Measurements from ENCODE around the gene CDKN1B. TPM values are rescaled to one million over a fixed set of nuclear protein-coding genes. Genes with fewer than 3 reads are reported as not detected.

The CDKN1B gene
- total RNA-seq, 2 experiments from 2014 or later: 26.0 to 26.1 TPM

GRCh38 chr12:12716151-12716792 lies 896 bp upstream of the CDKN1B start:
- Mint-ChIP-seq H3K27me3 (no peaks in the 10 kb centered on the region), H3K36me3 (peaks cover 36% of the 10 kb centered on the region), H3K4me1 (peaks cover 50% of the 10 kb centered on the region), H3K27ac (peak overlapping the region; percentile 91), H3K9me3 (no peaks in the 10 kb centered on the region), H3K4me3 (peak overlapping the region; percentile 81)
- DNase-seq: no peak

GRCh38 chr12:12717586-12718380 lies 615 bp downstream of the CDKN1B start:
- Mint-ChIP-seq H3K4me3 (peak overlapping the region; percentile 97), H3K36me3 (peaks cover 44% of the 10 kb centered on the region), H3K27ac (peak overlapping the region; percentile 98), H3K9me3 (no peaks in the 10 kb centered on the region), H3K4me1 (peaks cover 52% of the 10 kb centered on the region), H3K27me3 (no peaks in the 10 kb centered on the region)
- DNase-seq: no peak

DNA sequence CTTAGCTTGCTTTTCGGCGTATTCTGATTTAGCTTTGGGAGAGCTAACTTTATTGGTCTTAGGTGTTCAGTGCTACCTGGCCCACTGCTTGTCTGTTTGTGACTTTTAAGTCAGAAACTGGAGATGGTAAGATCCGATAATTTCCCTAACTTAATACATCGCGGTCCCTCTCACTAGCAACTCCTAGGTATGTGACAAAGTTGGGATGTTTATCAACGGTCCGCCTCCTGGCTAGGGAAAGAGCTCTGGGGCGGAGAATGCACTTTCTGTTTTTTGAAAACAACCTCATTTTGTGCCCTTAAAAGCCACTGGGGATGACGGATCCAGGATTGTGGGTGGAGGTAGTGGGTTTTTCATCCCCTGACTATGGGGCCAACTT lies 1.2 kb downstream of the CDKN1B start:
- peaks cover 54% of the 10 kb centered on the region for H3K4me1 Mint-ChIP-seq
- no peak for DNase-seq
- H3K4me3 Mint-ChIP-seq: peak overlapping the region; percentile 97
- H3K36me3 Mint-ChIP-seq: peaks cover 48% of the 10 kb centered on the region
- no peaks in the 10 kb centered on the region for H3K27me3 Mint-ChIP-seq
- no peaks in the 10 kb centered on the region for H3K9me3 Mint-ChIP-seq
- H3K27ac Mint-ChIP-seq: peak overlapping the region; percentile 98

DNA sequence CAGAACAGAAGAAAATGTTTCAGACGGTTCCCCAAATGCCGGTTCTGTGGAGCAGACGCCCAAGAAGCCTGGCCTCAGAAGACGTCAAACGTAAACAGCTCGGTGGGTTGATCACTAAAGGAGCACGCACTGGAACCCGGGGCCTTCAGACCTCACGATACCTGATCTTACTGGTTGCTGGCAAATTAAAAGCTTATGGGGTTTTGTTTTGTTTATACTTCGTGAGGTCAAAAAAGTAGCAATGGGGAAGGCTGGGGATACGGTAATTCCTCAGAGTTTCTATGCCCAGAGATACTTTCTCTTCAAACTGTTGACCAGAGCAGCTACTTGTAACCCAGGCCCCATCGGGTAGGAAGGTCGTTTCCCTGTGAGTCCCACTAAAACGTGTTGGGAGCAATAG lies 1.7 kb downstream of the CDKN1B start:
- Mint-ChIP-seq H3K4me1 (peaks cover 49% of the 10 kb centered on the region), H3K27ac (peak overlapping the region; percentile 98), H3K9me3 (no peaks in the 10 kb centered on the region), H3K4me3 (peak overlapping the region; percentile 97), H3K36me3 (peaks cover 51% of the 10 kb centered on the region), H3K27me3 (no peaks in the 10 kb centered on the region)
- DNase-seq: peak; percentile 28

- no peak for DNase-seq
- Mint-ChIP-seq H3K36me3 (peaks cover 50% of the 10 kb centered on the region), H3K4me3 (peak overlapping the region; percentile 97), H3K27me3 (no peaks in the 10 kb centered on the region), H3K4me1 (peaks cover 43% of the 10 kb centered on the region), H3K27ac (peak overlapping the region; percentile 98), H3K9me3 (no peaks in the 10 kb centered on the region)
Observed at GRCh38 chr12:12719496-12719895, 2.3 kb downstream of the CDKN1B start.

DNA sequence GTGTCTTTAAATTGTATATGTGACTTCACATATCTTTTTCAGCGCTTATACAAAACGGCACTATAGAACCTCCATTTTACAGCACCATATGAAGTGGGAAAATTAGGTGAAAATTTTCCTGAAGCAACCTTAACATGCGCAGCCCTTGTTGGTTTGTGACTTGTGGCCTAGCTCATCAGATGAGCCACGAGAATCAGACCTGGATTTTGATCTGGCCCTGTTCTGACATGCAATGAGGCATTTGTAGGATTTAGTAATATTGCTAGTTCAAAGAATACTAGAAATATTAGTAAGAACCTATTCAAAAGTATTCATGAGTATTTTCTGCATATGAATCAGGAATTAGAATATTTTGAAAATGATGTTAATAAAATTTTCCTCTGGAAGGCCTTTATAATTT lies 2.9 kb downstream of the CDKN1B start:
- H3K9me3 Mint-ChIP-seq: no peaks in the 10 kb centered on the region
- DNase-seq: no peak
- peak overlapping the region; percentile 97 for H3K4me3 Mint-ChIP-seq
- peak overlapping the region; percentile 98 for H3K27ac Mint-ChIP-seq
- peaks cover under 1% of the 10 kb centered on the region for H3K27me3 Mint-ChIP-seq
- peaks cover 37% of the 10 kb centered on the region for H3K4me1 Mint-ChIP-seq
- H3K36me3 Mint-ChIP-seq: peaks cover 50% of the 10 kb centered on the region

GRCh38 chr12:12720672-12721161 lies 3.5 kb downstream of the CDKN1B start:
- no peaks in the 10 kb centered on the region for H3K9me3 Mint-ChIP-seq
- H3K36me3 Mint-ChIP-seq: peaks cover 52% of the 10 kb centered on the region
- peaks cover 4% of the 10 kb centered on the region for H3K27me3 Mint-ChIP-seq
- peak overlapping the region; percentile 97 for H3K4me3 Mint-ChIP-seq
- H3K27ac Mint-ChIP-seq: peak overlapping the region; percentile 98
- H3K4me1 Mint-ChIP-seq: peaks cover 30% of the 10 kb centered on the region
- DNase-seq: no peak

DNA sequence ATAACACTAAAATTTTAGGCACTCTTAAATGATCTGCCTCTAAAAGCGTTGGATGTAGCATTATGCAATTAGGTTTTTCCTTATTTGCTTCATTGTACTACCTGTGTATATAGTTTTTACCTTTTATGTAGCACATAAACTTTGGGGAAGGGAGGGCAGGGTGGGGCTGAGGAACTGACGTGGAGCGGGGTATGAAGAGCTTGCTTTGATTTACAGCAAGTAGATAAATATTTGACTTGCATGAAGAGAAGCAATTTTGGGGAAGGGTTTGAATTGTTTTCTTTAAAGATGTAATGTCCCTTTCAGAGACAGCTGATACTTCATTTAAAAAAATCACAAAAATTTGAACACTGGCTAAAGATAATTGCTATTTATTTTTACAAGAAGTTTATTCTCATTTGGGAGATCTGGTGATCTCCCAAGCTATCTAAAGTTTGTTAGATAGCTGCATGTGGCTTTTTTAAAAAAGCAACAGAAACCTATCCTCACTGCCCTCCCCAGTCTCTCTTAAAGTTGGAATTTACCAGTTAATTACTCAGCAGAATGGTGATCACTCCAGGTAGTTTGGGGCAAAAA lies 4.1 kb downstream of the CDKN1B start:
- peaks cover 54% of the 10 kb centered on the region for H3K36me3 Mint-ChIP-seq
- DNase-seq: no peak
- H3K9me3 Mint-ChIP-seq: no peaks in the 10 kb centered on the region
- peaks cover 25% of the 10 kb centered on the region for H3K4me1 Mint-ChIP-seq
- H3K4me3 Mint-ChIP-seq: peak overlapping the region; percentile 97
- peak overlapping the region; percentile 98 for H3K27ac Mint-ChIP-seq
- H3K27me3 Mint-ChIP-seq: peaks cover 4% of the 10 kb centered on the region

GRCh38 chr12:12721814-12722434 lies 4.8 kb downstream of the CDKN1B start:
- peaks cover 4% of the 10 kb centered on the region for H3K27me3 Mint-ChIP-seq
- peaks cover 31% of the 10 kb centered on the region for H3K4me1 Mint-ChIP-seq
- H3K36me3 Mint-ChIP-seq: peaks cover 59% of the 10 kb centered on the region
- peak overlapping the region; percentile 99 for H3K27ac Mint-ChIP-seq
- H3K4me3 Mint-ChIP-seq: peak overlapping the region; percentile 97
- DNase-seq: no peak
- H3K9me3 Mint-ChIP-seq: no peaks in the 10 kb centered on the region

DNA sequence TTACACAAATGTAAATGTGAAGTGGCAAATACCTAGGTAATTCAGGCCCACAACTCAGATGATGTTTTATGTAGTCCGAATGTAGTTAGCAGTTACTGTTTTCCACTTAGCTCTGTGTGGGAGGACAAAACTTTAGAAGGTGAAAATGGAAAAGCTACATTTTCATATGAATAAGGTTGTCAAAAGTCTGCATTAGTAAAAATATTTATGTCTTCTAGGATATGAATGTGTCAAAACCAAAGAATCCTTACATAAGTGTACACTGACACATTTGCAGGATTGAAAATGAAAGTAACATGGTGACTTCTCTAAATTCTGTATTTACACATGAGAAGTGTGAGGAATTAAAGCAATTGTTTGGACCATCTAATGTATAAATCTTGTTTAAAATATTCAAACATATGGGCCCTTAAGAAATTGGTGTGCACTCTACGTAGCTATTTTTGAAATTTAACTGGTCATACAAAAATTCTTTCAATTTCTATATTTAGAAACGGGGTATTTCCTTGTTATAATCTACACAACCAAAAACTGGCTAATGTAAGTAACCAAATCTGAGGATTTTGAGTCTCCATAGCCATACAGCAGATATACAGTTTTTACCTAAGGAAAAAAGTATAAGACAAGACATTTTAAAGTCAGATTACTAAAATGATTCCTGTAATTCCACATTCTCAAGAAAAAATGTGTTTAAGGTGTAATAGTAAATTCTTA lies 5.4 kb downstream of the CDKN1B start:
- Mint-ChIP-seq H3K4me1 (peaks cover 34% of the 10 kb centered on the region), H3K4me3 (peak overlapping the region; percentile 90), H3K27ac (peak overlapping the region; percentile 99), H3K36me3 (peaks cover 57% of the 10 kb centered on the region), H3K27me3 (peaks cover 4% of the 10 kb centered on the region), H3K9me3 (no peaks in the 10 kb centered on the region)
- no peak for DNase-seq

GRCh38 chr12:12723149-12723680 lies 6.0 kb downstream of the CDKN1B start:
- H3K36me3 Mint-ChIP-seq: peaks cover 57% of the 10 kb centered on the region
- DNase-seq: no peak
- H3K27me3 Mint-ChIP-seq: peaks cover 4% of the 10 kb centered on the region
- peaks cover 37% of the 10 kb centered on the region for H3K4me1 Mint-ChIP-seq
- H3K27ac Mint-ChIP-seq: peak overlapping the region; percentile 99
- H3K4me3 Mint-ChIP-seq: peak overlapping the region; percentile 90
- no peaks in the 10 kb centered on the region for H3K9me3 Mint-ChIP-seq

DNA sequence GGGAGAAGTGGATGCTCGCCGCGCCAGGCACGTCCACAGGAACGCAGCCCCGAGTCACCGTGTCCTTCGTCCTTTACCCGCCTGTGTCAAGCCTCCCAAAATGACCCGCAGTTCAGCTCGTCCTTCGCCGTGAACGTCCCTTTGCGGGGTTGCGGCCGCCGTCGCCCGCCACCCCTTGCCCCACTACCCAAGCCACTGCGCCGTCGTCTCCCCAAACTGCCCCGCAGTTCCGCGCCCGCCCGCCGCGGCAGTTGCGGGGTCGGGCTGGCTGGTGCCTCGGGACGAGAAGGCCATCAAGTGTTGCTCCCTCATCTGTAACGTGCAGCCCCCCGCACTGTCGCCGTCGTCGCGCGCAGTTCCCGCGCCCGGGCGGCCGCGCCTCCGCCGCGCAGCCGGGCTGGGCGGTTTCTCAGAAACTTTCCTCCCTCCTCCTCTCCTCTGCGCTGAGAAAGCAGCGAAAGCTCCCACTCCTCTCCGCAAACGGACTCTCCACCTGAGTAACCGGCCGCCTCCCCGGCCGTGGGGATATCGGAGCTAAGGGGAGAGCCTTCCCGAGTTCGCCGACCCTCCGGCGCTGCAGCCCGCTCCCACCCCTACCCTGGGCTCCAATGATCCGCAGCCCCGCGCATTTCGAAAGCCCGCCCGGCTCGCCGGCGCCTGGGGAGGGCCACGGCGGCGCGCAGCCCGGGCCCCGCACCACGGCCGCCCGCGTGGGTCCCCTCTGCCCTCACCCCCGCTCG lies 6.7 kb downstream of the CDKN1B start:
- Mint-ChIP-seq H3K4me1 (peaks cover 44% of the 10 kb centered on the region), H3K27me3 (peaks cover 4% of the 10 kb centered on the region), H3K9me3 (no peaks in the 10 kb centered on the region), H3K27ac (peak overlapping the region; percentile 99), H3K4me3 (peak overlapping the region; percentile 90), H3K36me3 (peaks cover 57% of the 10 kb centered on the region)
- peak; percentile 57 for DNase-seq

GRCh38 chr12:12724421-12725085 lies 7.4 kb downstream of the CDKN1B start:
- no peak for DNase-seq
- Mint-ChIP-seq H3K27ac (peak overlapping the region; percentile 97), H3K27me3 (peaks cover 4% of the 10 kb centered on the region), H3K4me1 (peaks cover 46% of the 10 kb centered on the region), H3K4me3 (peak overlapping the region; percentile 89), H3K36me3 (peaks cover 53% of the 10 kb centered on the region), H3K9me3 (no peaks in the 10 kb centered on the region)
